Trophoblast cell (in vitro differentiated cells and primary cell): ENCODE measurements around the gene SPATA12.

Experiments used
- DNase-seq, 2 donors: peaks; one replicate each; pipeline ENCODE4 v3.0.0-alpha.2; 2016
- H2AFZ ChIP-seq: 2 replicates; pipeline ENCODE4 v1.6.1; 2013; ENCODE audit warnings: low read length, moderate library complexity, mild to moderate bottlenecking; ENCODE audit not compliant: insufficient read depth, poor library complexity
- H2AK5ac ChIP-seq: 2 replicates; pipeline ENCODE4 v1.6.1; 2013; ENCODE audit warnings: mild to moderate bottlenecking, low read length
- H2BK120ac ChIP-seq: 2 replicates; pipeline ENCODE4 v1.6.1; 2013; ENCODE audit warnings: low read length, mild to moderate bottlenecking, moderate library complexity; ENCODE audit not compliant: insufficient read depth, poor library complexity
- H2BK12ac ChIP-seq: 2 replicates; pipeline ENCODE4 v1.6.1; 2013; ENCODE audit warnings: mild to moderate bottlenecking, low read length, moderate library complexity
- H2BK5ac ChIP-seq: 2 replicates; pipeline ENCODE4 v1.6.1; 2013; ENCODE audit warnings: low read length, low read depth, moderate library complexity, mild to moderate bottlenecking; ENCODE audit not compliant: poor library complexity
- H3K14ac ChIP-seq: 2 replicates; pipeline ENCODE4 v1.6.1; 2013; ENCODE audit warnings: mild to moderate bottlenecking, low read length
- H3K18ac ChIP-seq: 2 replicates; pipeline ENCODE4 v1.6.1; 2013; ENCODE audit warnings: mild to moderate bottlenecking, low read length
- H3K23ac ChIP-seq: 2 replicates; pipeline ENCODE4 v1.6.1; 2013; ENCODE audit warnings: low read length
- H3K27ac ChIP-seq: 2 replicates; pipeline ENCODE4 v1.5.1; 2013; ENCODE audit warnings: low read depth, mild to moderate bottlenecking, inconsistent platforms, low read length, moderate library complexity
- H3K27me3 ChIP-seq: 2 replicates; pipeline ENCODE4 v1.6.1; 2013; ENCODE audit warnings: inconsistent platforms, mild to moderate bottlenecking, low read length, moderate library complexity; ENCODE audit not compliant: insufficient read depth
- H3K36me3 ChIP-seq, 2 experiments: 1 replicate in 1 of 2; 2 replicates in 1 of 2; pipeline ENCODE4 v1.6.1; 2013; ENCODE audit warnings: low read length in 2 of 2, mild to moderate bottlenecking in 2 of 2, moderate library complexity in 1 of 2; ENCODE audit not compliant: insufficient read depth in 2 of 2, control insufficient read depth in 1 of 2
- H3K4ac ChIP-seq: 2 replicates; pipeline ENCODE4 v1.6.1; 2013; ENCODE audit warnings: low read depth, mild to moderate bottlenecking, low read length, moderate library complexity
- H3K4me1 ChIP-seq, 2 experiments: 1 replicate in 1 of 2; 2 replicates in 1 of 2; pipeline ENCODE4 v1.6.1; 2013; ENCODE audit warnings: low read length in 2 of 2, mild to moderate bottlenecking in 2 of 2, moderate library complexity in 1 of 2; ENCODE audit not compliant: insufficient read depth in 2 of 2, control insufficient read depth in 1 of 2
- H3K4me2 ChIP-seq: 2 replicates; pipeline ENCODE4 v1.6.1; 2013; ENCODE audit warnings: inconsistent platforms, mild to moderate bottlenecking, low read length, moderate library complexity
- H3K4me3 ChIP-seq: 2 replicates; pipeline ENCODE4 v1.5.1; 2013; ENCODE audit warnings: mild to moderate bottlenecking, low read depth, low read length, inconsistent platforms
- H3K79me1 ChIP-seq: one replicate; pipeline ENCODE4 v1.6.1; 2013; ENCODE audit warnings: low read length
- H3K79me2 ChIP-seq: 2 replicates; pipeline ENCODE4 v1.6.1; 2013; ENCODE audit warnings: low read length, mild to moderate bottlenecking; ENCODE audit not compliant: control insufficient read depth, insufficient read depth, poor library complexity
- H3K9ac ChIP-seq: 2 replicates; pipeline ENCODE4 v1.6.1; 2013; ENCODE audit warnings: mild to moderate bottlenecking, low read length
- H3K9me3 ChIP-seq: 2 replicates; pipeline ENCODE4 v1.6.1; 2013; ENCODE audit warnings: low read depth, mild to moderate bottlenecking, control low read depth, inconsistent platforms, low read length; ENCODE audit not compliant: insufficient read depth
- H4K12ac ChIP-seq: 2 replicates; pipeline ENCODE4 v1.6.1; 2013; ENCODE audit warnings: low read depth, mild to moderate bottlenecking, low read length, moderate library complexity
- H4K8ac ChIP-seq: 2 replicates; pipeline ENCODE4 v1.6.1; 2013; ENCODE audit warnings: low read depth, mild to moderate bottlenecking, low read length, moderate library complexity
- H4K91ac ChIP-seq: one replicate; pipeline ENCODE4 v1.6.1; 2013; ENCODE audit warnings: low read depth, mild to moderate bottlenecking, low read length, moderate library complexity
- WGBS: extraction: QIAGEN DNeasy Blood & Tissue Kit; methylation state at CpG from one replicate; pipeline ENCODE4 v1.1.7; 2013; ENCODE audit warnings: missing lambda C conversion rate; ENCODE audit not compliant: insufficient read length, insufficient coverage; ENCODE audit errors: extremely low coverage; 5-methylcytosine and 5-hydroxymethylcytosine counted together

The SPATA12 gene

DNA sequence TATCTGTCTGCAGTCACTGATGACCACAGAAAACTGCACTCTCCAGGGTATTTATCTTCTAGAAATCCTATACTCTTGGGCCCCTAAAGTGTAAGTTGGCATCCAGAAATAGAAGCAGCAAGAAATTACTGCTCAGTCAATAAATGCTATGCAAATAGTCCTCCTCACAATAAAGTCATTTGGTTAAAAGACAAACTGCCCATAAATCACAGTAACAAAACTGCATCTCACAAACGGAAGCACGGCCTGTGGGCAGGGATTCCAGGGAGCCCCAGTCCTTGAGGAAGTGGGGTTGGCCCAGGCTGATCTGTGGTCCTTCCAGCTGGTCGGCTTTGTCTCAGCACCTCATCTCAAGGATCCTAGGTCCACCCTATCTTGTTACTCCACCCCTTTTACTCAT lies 29.7 kb upstream of the SPATA12 start:
- H4K8ac ChIP-seq = no peak overlapping the region
- H3K4ac ChIP-seq = no peak overlapping the region
- no peaks in the 10 kb centered on the region for H3K9me3 ChIP-seq
- no peak overlapping the region for H3K27ac ChIP-seq
- H3K36me3 ChIP-seq = no peaks in the 10 kb centered on the region
- WGBS = no CpG with 5 or more reads among the region's 3 CpGs
- H2BK120ac ChIP-seq = no peak overlapping the region
- no peak overlapping the region for H3K9ac ChIP-seq
- no peak overlapping the region for H2AFZ ChIP-seq
- peaks cover 0 to 1% of the 10 kb centered on the region in 2 experiments for H3K4me1 ChIP-seq
- H2AK5ac ChIP-seq = no peak overlapping the region
- no peak overlapping the region for H3K4me3 ChIP-seq
- H3K79me1 ChIP-seq = no peaks in the 10 kb centered on the region
- H4K91ac ChIP-seq = no peak overlapping the region
- no peak overlapping the region for H2BK5ac ChIP-seq
- no peaks in the 10 kb centered on the region for H3K79me2 ChIP-seq
- no peak for DNase-seq
- no peak overlapping the region for H2BK12ac ChIP-seq
- no peak overlapping the region for H3K18ac ChIP-seq
- no peaks in the 10 kb centered on the region for H3K27me3 ChIP-seq
- H3K23ac ChIP-seq = no peak overlapping the region
- no peak overlapping the region for H3K4me2 ChIP-seq
- H3K14ac ChIP-seq = no peak overlapping the region
- H4K12ac ChIP-seq = no peak overlapping the region

GRCh38 chr3:57031631-57032541 lies 28.6 kb upstream of the SPATA12 start:
- Histone ChIP-seq H3K4me2 (no peak overlapping the region), H3K4ac (no peak overlapping the region), H2AFZ (no peak overlapping the region), H3K4me1 (peaks cover 3 to 8% of the 10 kb centered on the region in 2 experiments), H3K36me3 (no peaks in the 10 kb centered on the region), H2BK12ac (no peak overlapping the region), H3K27ac (no peak overlapping the region), H3K79me1 (no peaks in the 10 kb centered on the region), H2AK5ac (no peak overlapping the region), H4K91ac (no peak overlapping the region), H2BK120ac (no peak overlapping the region), H3K27me3 (no peaks in the 10 kb centered on the region), H3K79me2 (no peaks in the 10 kb centered on the region), H3K9ac (no peak overlapping the region), H3K18ac (no peak overlapping the region), H3K4me3 (no peak overlapping the region), H3K9me3 (no peaks in the 10 kb centered on the region), H2BK5ac (no peak overlapping the region), H4K12ac (no peak overlapping the region), H4K8ac (no peak overlapping the region), H3K23ac (no peak overlapping the region), H3K14ac (no peak overlapping the region)
- no CpG with 5 or more reads among the region's 5 CpGs for WGBS
- DNase-seq = no peak

DNA sequence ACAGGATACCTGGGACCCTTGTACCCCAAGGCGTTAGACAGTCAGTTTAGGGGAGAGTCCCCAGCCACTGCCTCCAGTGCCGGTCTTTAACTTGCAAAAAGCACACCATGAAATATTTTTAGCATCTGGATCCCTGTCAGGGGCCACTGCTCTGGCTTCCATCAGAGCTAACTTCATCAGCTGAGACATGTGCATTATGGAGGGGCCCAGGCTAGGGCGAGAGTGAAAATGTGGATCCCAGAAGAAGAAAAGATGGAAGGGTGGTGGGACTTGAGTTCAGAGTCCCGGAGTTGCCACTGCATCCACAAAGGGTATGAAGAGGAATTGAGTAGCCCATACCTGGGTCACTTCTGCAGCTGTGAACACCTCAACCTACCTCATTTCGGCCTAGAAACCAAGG lies 23.5 kb upstream of the SPATA12 start:
- Histone ChIP-seq H3K4me1 (peaks cover 13% of the 10 kb centered on the region in 2 experiments), H3K79me2 (no peaks in the 10 kb centered on the region), H3K4ac (no peak overlapping the region), H4K91ac (no peak overlapping the region), H3K27me3 (no peaks in the 10 kb centered on the region), H3K9ac (no peak overlapping the region), H3K36me3 (no peaks in the 10 kb centered on the region), H3K27ac (no peak overlapping the region), H2BK12ac (no peak overlapping the region), H3K18ac (no peak overlapping the region), H3K4me2 (no peak overlapping the region), H2BK120ac (no peak overlapping the region), H3K9me3 (no peaks in the 10 kb centered on the region), H3K14ac (no peak overlapping the region), H4K12ac (no peak overlapping the region), H2AFZ (no peak overlapping the region), H2BK5ac (no peak overlapping the region), H4K8ac (no peak overlapping the region), H2AK5ac (no peak overlapping the region), H3K4me3 (no peak overlapping the region), H3K23ac (no peak overlapping the region), H3K79me1 (peaks cover 1% of the 10 kb centered on the region)
- DNase-seq = no peak
- WGBS = no CpG with 5 or more reads among the region's 5 CpGs

DNA sequence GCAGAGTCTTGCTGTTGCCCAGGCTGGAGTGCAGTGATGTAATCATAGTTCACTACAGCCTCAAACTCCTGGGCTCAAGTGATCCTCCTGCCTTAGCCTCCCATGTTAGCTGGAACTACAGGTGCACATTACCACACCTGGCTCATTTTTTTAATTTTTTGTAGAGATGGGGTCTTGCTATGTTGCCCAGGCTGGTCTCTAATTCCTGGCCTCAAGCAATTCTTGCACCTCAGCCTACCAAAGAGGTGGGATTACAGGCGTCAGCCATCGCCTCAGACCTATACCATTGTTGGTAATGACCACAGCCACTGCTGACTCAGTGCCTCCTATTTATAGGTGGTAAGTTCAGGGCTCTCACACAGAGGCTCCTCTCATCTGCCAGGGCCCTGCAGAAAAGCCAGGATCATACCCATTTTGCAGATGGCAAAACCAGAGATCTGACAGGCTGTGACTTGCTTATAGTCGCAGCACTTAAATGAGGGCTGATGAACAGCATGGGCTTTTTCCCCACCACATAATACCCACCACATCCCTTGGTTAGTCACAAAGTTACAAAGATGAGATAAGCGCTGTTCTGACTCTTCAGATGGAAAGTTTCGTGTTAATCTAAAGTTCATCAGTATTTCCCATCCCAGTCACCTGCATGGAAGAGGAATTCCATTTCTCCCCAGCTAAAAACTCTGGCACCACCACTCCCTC lies 21.8 kb upstream of the SPATA12 start:
- no peak overlapping the region for H3K23ac ChIP-seq
- H3K4me2 ChIP-seq = no peak overlapping the region
- H3K14ac ChIP-seq = peak overlapping the region; percentile 18
- H4K12ac ChIP-seq = no peak overlapping the region
- H3K79me1 ChIP-seq = peaks cover 1% of the 10 kb centered on the region
- no peak overlapping the region for H2AK5ac ChIP-seq
- no peaks in the 10 kb centered on the region for H3K79me2 ChIP-seq
- no peaks in the 10 kb centered on the region for H3K36me3 ChIP-seq
- H3K4me1 ChIP-seq = peaks cover 13% of the 10 kb centered on the region in 2 experiments
- H3K18ac ChIP-seq = no peak overlapping the region
- no peaks in the 10 kb centered on the region for H3K27me3 ChIP-seq
- no peak overlapping the region for H3K9ac ChIP-seq
- no peaks in the 10 kb centered on the region for H3K9me3 ChIP-seq
- H4K91ac ChIP-seq = no peak overlapping the region
- H2BK120ac ChIP-seq = peak overlapping the region; percentile 17
- H3K4me3 ChIP-seq = no peak overlapping the region
- DNase-seq = peak; percentile 34 to 73
- H2BK12ac ChIP-seq = peak overlapping the region; percentile 21
- peak overlapping the region; percentile 52 for H2BK5ac ChIP-seq
- no peak overlapping the region for H2AFZ ChIP-seq
- H3K27ac ChIP-seq = no peak overlapping the region
- H4K8ac ChIP-seq = no peak overlapping the region
- WGBS = no CpG with 5 or more reads among the region's 5 CpGs
- no peak overlapping the region for H3K4ac ChIP-seq
